ENCODE data around the gene NKIRAS2.

The NKIRAS2 gene

GRCh38 chr17:42050393-42051012 is 30.6 kb downstream of the NKIRAS2 start, which contains the start of gene C17orf113 (continued):
- peak; percentile 31; the same call in 1 of the 2 replicates for TF ChIP-seq KLF1 (tag by site-specific recombination; IDR thresholded peaks at IDR 0.05)
- TF ChIP-seq ZNF561 (tag by site-specific recombination; IDR thresholded peaks at IDR 0.05; ENCODE audit: borderline replicate concordance) = peak; percentile 39; the same call in 1 of the 2 replicates
- TF ChIP-seq SCRT2 (tag by site-specific recombination; IDR thresholded peaks at IDR 0.05) = no peak
- peak; percentile 62; the same call in 1 of the 2 replicates for TF ChIP-seq KLF8 (tag by site-specific recombination; IDR thresholded peaks at IDR 0.05)
- no peak for TF ChIP-seq ZNF138 (tag by site-specific recombination; IDR thresholded peaks at IDR 0.05; ENCODE audit: borderline replicate concordance)
- no peak for TF ChIP-seq ZNF785 (tag by site-specific recombination; IDR thresholded peaks at IDR 0.05)
- peak; percentile 25; the same call in 1 of the 2 replicates for TF ChIP-seq ZIC2 (tag by site-specific recombination; IDR thresholded peaks at IDR 0.05)
- TF ChIP-seq ZBTB26 (tag by site-specific recombination; optimal IDR thresholded peaks at IDR 0.05) = peak; percentile 41
- peak; percentile 41 for TF ChIP-seq ZNF398 (tag by site-specific recombination; IDR thresholded peaks at IDR 0.05)
- TF ChIP-seq ZNF16 (tag by site-specific recombination; IDR thresholded peaks at IDR 0.05; ENCODE audit: low read depth) = no peak
- peak; percentile 82; the same call in 1 of the 2 replicates for TF ChIP-seq ZSCAN30 (tag by site-specific recombination; IDR thresholded peaks at IDR 0.05)

GRCh38 chr17:42051013-42051400 is 31.1 kb downstream of the NKIRAS2 start:
- Histone ChIP-seq H3K4me1 (ENCODE audit: control insufficient read depth, insufficient read depth, low read length) (no peaks in the 10 kb centered on the region; the same call in 1 of the 2 replicates), H3K36me3 (ENCODE audit: control insufficient read depth in 2 of 2, insufficient read depth in 1 of 2, low read length in 2 of 2) (no peaks in the 10 kb centered on the region), H3K9me3 (ENCODE audit: control insufficient read depth, insufficient read depth, low read depth, low read length) (no peaks in the 10 kb centered on the region), H3K27ac (ENCODE audit: extremely low read depth, low read depth, low read length) (peak overlapping the region; percentile 30; the same call in 1 of the 2 replicates), H3K4me3 (ENCODE audit: low read depth, low read length) (peak overlapping the region; percentile 50)
- POLR2A ChIA-PET = interaction anchor here (0.7 to 1.1 kb wide), 3 partner anchors 24 to 57 kb away, joined by 3 to 4 read pairs (median 3); partner anchors contain the start of gene NKIRAS2
- CTCF ChIA-PET = interaction anchor here (0.6 to 1.5 kb wide), 14 partner anchors 15 to 352 kb away, joined by 3 to 11 read pairs (median 4); partner anchors contain the start of gene NKIRAS2
- TF ChIP-seq ZBTB17 (tag by site-specific recombination; IDR thresholded peaks at IDR 0.05) (peak; percentile 53; the same call in 1 of the 2 replicates), ZNF221 (tag by site-specific recombination; IDR thresholded peaks at IDR 0.05; ENCODE audit: borderline replicate concordance) (no peak), PBX3 (CRISPR knock-in tag; IDR thresholded peaks at IDR 0.05) (no peak), GFI1B (tag by site-specific recombination; IDR thresholded peaks at IDR 0.05) (no peak), ZFP41 (tag by site-specific recombination; IDR thresholded peaks at IDR 0.05; ENCODE audit: borderline replicate concordance) (no peak), ZNF600 (tag by site-specific recombination; IDR thresholded peaks at IDR 0.05) (0 out of 2 replicates have a peak, but pooled peaks have one; percentile 12), ZNF248 (tag by site-specific recombination; IDR thresholded peaks at IDR 0.05) (no peak), ZFHX2 (tag by site-specific recombination; conservative IDR thresholded peaks at IDR 0.05) (peak; percentile 51), ZNF2 (tag by site-specific recombination; IDR thresholded peaks at IDR 0.05) (no peak), REPIN1 (tag by site-specific recombination; IDR thresholded peaks at IDR 0.05; ENCODE audit: low read depth) (no peak), ZNF274 (IDR thresholded peaks at IDR 0.05; ENCODE audit: low read length) (no peak), ZNF274 (tag by site-specific recombination; IDR thresholded peaks at IDR 0.05; ENCODE audit: borderline replicate concordance) (no peak), ZNF23 (tag by site-specific recombination; IDR thresholded peaks at IDR 0.05; ENCODE audit: borderline replicate concordance) (no peak), ZNF658 (tag by site-specific recombination; IDR thresholded peaks at IDR 0.05) (no peak), ZNF776 (tag by site-specific recombination; IDR thresholded peaks at IDR 0.05; ENCODE audit: borderline replicate concordance) (no peak), ZSCAN18 (tag by site-specific recombination; IDR thresholded peaks at IDR 0.05) (no peak), ZNF37A (tag by site-specific recombination; IDR thresholded peaks at IDR 0.05) (no peak), PRDM1 (tag by site-specific recombination; IDR thresholded peaks at IDR 0.05) (no peak; the same call in 1 of the 2 replicates), BCL11A (tag by site-specific recombination; IDR thresholded peaks at IDR 0.05; ENCODE audit: low read depth) (no peak), ZNF426 (tag by site-specific recombination; IDR thresholded peaks at IDR 0.05) (no peak), SCRT2 (tag by site-specific recombination; IDR thresholded peaks at IDR 0.05) (no peak), GLI2 (tag by site-specific recombination; IDR thresholded peaks at IDR 0.05; ENCODE audit: borderline replicate concordance, low read depth) (no peak), ZNF341 (tag by site-specific recombination; IDR thresholded peaks at IDR 0.05; ENCODE audit: low read depth) (no peak)

Measured in HEK293 (cell line).